T1000 (cell line): ENCODE results near the gene FABP1.

ENCODE experiments used
- DNase-seq: peaks from one replicate; lab custom pipeline; 2025; ENCODE audit warnings: mixed read lengths; lab: John Stamatoyannopoulos, UW

The FABP1 gene

GRCh38 chr2:88114889-88115288, 13.0 kb downstream of the FABP1 start:
- DNase-seq = no peak

- DNase-seq = no peak
These were observed 14.8 kb downstream of the FABP1 start for GRCh38 chr2:88113069-88113468.

- DNase-seq = no peak
These were observed 17.0 kb downstream of the FABP1 start for GRCh38 chr2:88110830-88111229.

- no peak for DNase-seq
These were observed 19.1 kb downstream of the FABP1 start for GRCh38 chr2:88108796-88109195.

- no peak for DNase-seq
These were observed 27.4 kb downstream of the FABP1 start for GRCh38 chr2:88100489-88100858.

- no peak for DNase-seq
These were observed 27.9 kb downstream of the FABP1 start for GRCh38 chr2:88099798-88100488.

- DNase-seq = no peak
These were observed 29.3 kb downstream of the FABP1 start for GRCh38 chr2:88098558-88098900.

GRCh38 chr2:88097891-88098557, 29.8 kb downstream of the FABP1 start:
- DNase-seq = no peak

GRCh38 chr2:88097192-88097591, 30.7 kb downstream of the FABP1 start:
- DNase-seq = no peak

GRCh38 chr2:88096708-88097107, 31.2 kb downstream of the FABP1 start:
- DNase-seq = no peak

GRCh38 chr2:88095022-88095421, 32.8 kb downstream of the FABP1 start:
- no peak for DNase-seq

- DNase-seq = no peak
These were observed 35.1 kb downstream of the FABP1 start for GRCh38 chr2:88092773-88093172.

GRCh38 chr2:88091943-88092342, 35.9 kb downstream of the FABP1 start:
- DNase-seq = no peak

GRCh38 chr2:88090446-88091283, 37.2 kb downstream of the FABP1 start:
- no peak for DNase-seq

GRCh38 chr2:88088999-88089398, 38.9 kb downstream of the FABP1 start:
- no peak for DNase-seq

GRCh38 chr2:88087763-88088162, 40.1 kb downstream of the FABP1 start:
- DNase-seq = no peak

GRCh38 chr2:88087073-88087472, 40.8 kb downstream of the FABP1 start:
- DNase-seq = no peak

- DNase-seq = no peak
These were observed 41.5 kb downstream of the FABP1 start for GRCh38 chr2:88086401-88086800.

GRCh38 chr2:88085602-88086001, 42.3 kb downstream of the FABP1 start:
- no peak for DNase-seq

- DNase-seq = no peak
These were observed 42.8 kb downstream of the FABP1 start for GRCh38 chr2:88085099-88085498.

- DNase-seq = no peak
These were observed 45.1 kb downstream of the FABP1 start for GRCh38 chr2:88082781-88083180.

GRCh38 chr2:88081924-88082608, 45.8 kb downstream of the FABP1 start:
- DNase-seq = no peak
